H1 (cell line): ENCODE data around the gene MRPS6. TPM values are rescaled to one million over a fixed set of nuclear protein-coding genes. Genes with fewer than 3 reads are reported as not detected.

ENCODE experiments used
- ATF2 ChIP-seq: IDR thresholded peaks from 2 replicates; pipeline ENCODE4 v1.6.1; 2012; ENCODE audit warnings: low read length, inconsistent platforms
- ATF3 ChIP-seq: IDR thresholded peaks from 2 replicates; pipeline ENCODE4 v1.6.1; 2011; ENCODE audit warnings: low read depth, mild to moderate bottlenecking, low read length; ENCODE audit not compliant: insufficient read depth
- CEBPB ChIP-seq: IDR thresholded peaks from 2 replicates; pipeline ENCODE4 v1.6.1; 2012; ENCODE audit warnings: low read depth, low read length
- CHD7 ChIP-seq: fragments of 300-600 bp; sonication (generic); IDR thresholded peaks from 2 replicates; pipeline ENCODE4 v1.7.1; 2012; ENCODE audit warnings: low read length, moderate library complexity, mild to moderate bottlenecking, inconsistent platforms; ENCODE audit not compliant: insufficient replicate concordance
- EP300 ChIP-seq, 2 experiments: IDR thresholded peaks; 1 replicate in 1 of 2; 2 replicates in 1 of 2; pipeline ENCODE4 v1.6.1; 2011 to 2012; ENCODE audit warnings: low read depth in 2 of 2, low read length in 2 of 2, mild to moderate bottlenecking in 2 of 2, borderline replicate concordance in 1 of 2, inconsistent platforms in 1 of 2, moderate library complexity in 1 of 2
- polyA plus RNA-seq, 7 experiments: library from polyadenylated mRNA; depleted of rRNA in 3 of 7; stranded (reverse) in 5 of 7; unstranded in 2 of 7; fragments of >200 nt in 5 of 7; fragments of 200-250 nt in 2 of 7; gene quantifications; 1 replicate in 5 of 7; 2 replicates in 1 of 7; 4 replicates in 1 of 7; pipeline versions ENCODE4 v1.2.1 to v1.2.3, GENCODE V29; 2011 to 2013; ENCODE audit warnings: missing spikeins in 2 of 7, mixed read lengths in 2 of 7
- total RNA-seq: library from RNA; stranded (reverse); fragmentation: NEBNext Ultra II Directional; extraction: Animal tissue kit (Norgen Biotek cat#: 25700); gene quantifications from 2 replicates; pipeline ENCODE4 v1.2.1, GENCODE V29; 2021

MRPS6 gene
- total and polyA plus RNA-seq, 2 of the 8 experiments (the other 6 are each of a cell fraction or from before 2014, with no cell fraction given) = 62.7 to 156 TPM

GRCh38 chr21:34107606-34108005, 34.2 kb downstream of the MRPS6 start (continued):
- TF ChIP-seq CHD7 = no peak
- TF ChIP-seq CEBPB = no peak
- no peak for TF ChIP-seq ATF3
- TF ChIP-seq EP300 (IDR thresholded peaks at IDR 0.05; ENCODE audit: borderline replicate concordance in 1 of 2, low read depth in 2 of 2, low read length in 2 of 2) = no peak
- no peak for TF ChIP-seq ATF2
